HG03095 (cell line): ENCODE measurements around the gene TTC28.

ENCODE experiments used
- ATAC-seq: cut with Tn5 transposase; IDR thresholded peaks from one replicate; pipeline ENCODE4 v1.9.1; 2021; ENCODE audit warnings: moderate library complexity; ENCODE audit not compliant: unreplicated experiment

TTC28 gene

GRCh38 chr22:28299309-28299708 lies 380.3 kb downstream of the TTC28 start:
- no peak for ATAC-seq

GRCh38 chr22:28297504-28297903 lies 382.1 kb downstream of the TTC28 start:
- no peak for ATAC-seq

- ATAC-seq, result no peak
Observed at GRCh38 chr22:28296452-28296851, 383.2 kb downstream of the TTC28 start.

- ATAC-seq, result no peak
Observed at GRCh38 chr22:28283068-28283654, 396.5 kb downstream of the TTC28 start.

- ATAC-seq, result no peak
Observed at GRCh38 chr22:28282405-28283067, 397.1 kb downstream of the TTC28 start.

GRCh38 chr22:28279888-28280287 lies 399.8 kb downstream of the TTC28 start:
- no peak for ATAC-seq

GRCh38 chr22:28269277-28269676 lies 410.4 kb downstream of the TTC28 start:
- ATAC-seq, result no peak

- no peak for ATAC-seq
Observed at GRCh38 chr22:28268850-28269249, 410.8 kb downstream of the TTC28 start.

GRCh38 chr22:28268171-28268570 lies 411.5 kb downstream of the TTC28 start:
- ATAC-seq, result no peak

- ATAC-seq, result no peak
Observed at GRCh38 chr22:28260619-28261018, 419.0 kb downstream of the TTC28 start.

GRCh38 chr22:28259774-28260312 lies 419.8 kb downstream of the TTC28 start:
- ATAC-seq, result no peak

- no peak for ATAC-seq
Observed at GRCh38 chr22:28254396-28254795, 425.2 kb downstream of the TTC28 start.

GRCh38 chr22:28252539-28252938 lies 427.1 kb downstream of the TTC28 start:
- ATAC-seq, result no peak

- no peak for ATAC-seq
Observed at GRCh38 chr22:28250036-28250695, 429.5 kb downstream of the TTC28 start.

GRCh38 chr22:28249402-28249801 lies 430.2 kb downstream of the TTC28 start:
- no peak for ATAC-seq

- ATAC-seq, result no peak
Observed at GRCh38 chr22:28247667-28248363, 431.8 kb downstream of the TTC28 start.

GRCh38 chr22:28247136-28247535 lies 432.5 kb downstream of the TTC28 start:
- ATAC-seq, result no peak

- ATAC-seq, result no peak
Observed at GRCh38 chr22:28246397-28246796, 433.2 kb downstream of the TTC28 start.

- ATAC-seq, result no peak
Observed at GRCh38 chr22:28245579-28246224, 433.9 kb downstream of the TTC28 start.

- no peak for ATAC-seq
Observed at GRCh38 chr22:28244757-28245156, 434.9 kb downstream of the TTC28 start.

GRCh38 chr22:28243539-28243938 lies 436.1 kb downstream of the TTC28 start:
- ATAC-seq, result no peak
